HepG2 (cell line): ENCODE results near the gene FCAMR.

Experiments used
- BRCA1 ChIP-seq: sonication (generic); formaldehyde crosslinking; IDR thresholded peaks from 2 replicates; pipeline ENCODE4 v1.4.0; 2020; ENCODE audit warnings: missing genetic modification reagents
- CHCHD3 ChIP-seq: sonication (generic); formaldehyde crosslinking; IDR thresholded peaks from 2 replicates; pipeline ENCODE4 v1.8.0; 2022; ENCODE audit warnings: mild to moderate bottlenecking, missing genetic modification reagents, moderate library complexity
- NFE2L2 ChIP-seq: fragments of 150-350 bp; IDR thresholded peaks from 2 replicates; pipeline ENCODE4 v1.6.1; 2014; ENCODE audit warnings: low read length
- POLR2AphosphoS2 ChIP-seq: IDR thresholded peaks from 2 replicates; pipeline ENCODE4 v1.6.1; 2011; ENCODE audit warnings: low read depth, low read length, improper control_type of control experiment
- SIN3B ChIP-seq: fragments of 150-350 bp; IDR thresholded peaks from 2 replicates; pipeline ENCODE4 v1.6.1; 2014; ENCODE audit warnings: low read length
- ZNF335 ChIP-seq: sonication (generic); formaldehyde crosslinking; IDR thresholded peaks from 2 replicates; pipeline ENCODE4 v1.4.0; 2020; ENCODE audit warnings: missing genetic modification reagents
- ZNF510 ChIP-seq: sonication (generic); formaldehyde crosslinking; IDR thresholded peaks from 2 replicates; pipeline ENCODE4 v1.4.0; 2020; ENCODE audit warnings: low read depth, mild to moderate bottlenecking, missing genetic modification reagents
- ZNF569 ChIP-seq: sonication (generic); formaldehyde crosslinking; IDR thresholded peaks from 2 replicates; pipeline ENCODE4 v1.5.0; 2020; ENCODE audit warnings: mild to moderate bottlenecking, missing genetic modification reagents, moderate library complexity, borderline replicate concordance
- TF ChIP-seq, protein P1 (sequence below): sonication (generic); formaldehyde crosslinking; IDR thresholded peaks from 2 replicates; pipeline ENCODE4 v1.8.1; 2023; ENCODE audit warnings: missing genetic modification reagents, inconsistent platforms, borderline replicate concordance
- TF ChIP-seq, protein P2 (sequence below): sonication (generic); formaldehyde crosslinking; IDR thresholded peaks from 2 replicates; pipeline ENCODE4 v1.5.0; 2020; ENCODE audit warnings: mild to moderate bottlenecking, missing genetic modification reagents, moderate library complexity
- TF ChIP-seq, protein P3 (sequence below), 2 experiments: sonication (generic) in 1 of 2; formaldehyde crosslinking in 1 of 2; IDR thresholded peaks; 2 replicates each; pipeline versions ENCODE4 v1.6.1 to v1.9.0; 2014 to 2022; ENCODE audit warnings: antibody characterized with exemption in 1 of 2, borderline replicate concordance in 1 of 2, inconsistent platforms in 1 of 2, low read depth in 1 of 2, missing genetic modification reagents in 1 of 2

DNA sequence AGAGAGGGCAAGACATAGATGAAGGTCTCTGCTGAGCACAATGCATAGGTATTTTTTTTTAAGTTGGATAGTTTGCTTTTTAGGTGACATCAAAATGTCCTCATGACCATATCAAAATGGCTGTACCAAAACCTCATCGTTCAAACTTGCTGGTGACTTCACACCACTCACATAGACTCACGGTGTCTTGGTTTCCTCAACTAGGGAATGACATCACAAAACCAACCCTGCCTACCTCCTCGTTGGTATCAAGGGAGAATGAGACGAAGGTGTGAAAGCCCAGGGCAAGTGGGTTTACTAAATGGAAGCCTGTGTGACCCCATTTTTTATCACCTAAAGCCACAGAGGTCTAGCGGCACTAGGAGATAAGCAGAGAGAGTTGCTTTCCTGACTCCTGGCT lies 25.6 kb downstream of the FCAMR start:
- TF ChIP-seq ZNF510: no peak
- no peak for TF ChIP-seq ZNF569 (CRISPR knock-in tag)
- no peak for TF ChIP-seq BRCA1 (CRISPR knock-in tag)
- TF ChIP-seq, protein P1, sequence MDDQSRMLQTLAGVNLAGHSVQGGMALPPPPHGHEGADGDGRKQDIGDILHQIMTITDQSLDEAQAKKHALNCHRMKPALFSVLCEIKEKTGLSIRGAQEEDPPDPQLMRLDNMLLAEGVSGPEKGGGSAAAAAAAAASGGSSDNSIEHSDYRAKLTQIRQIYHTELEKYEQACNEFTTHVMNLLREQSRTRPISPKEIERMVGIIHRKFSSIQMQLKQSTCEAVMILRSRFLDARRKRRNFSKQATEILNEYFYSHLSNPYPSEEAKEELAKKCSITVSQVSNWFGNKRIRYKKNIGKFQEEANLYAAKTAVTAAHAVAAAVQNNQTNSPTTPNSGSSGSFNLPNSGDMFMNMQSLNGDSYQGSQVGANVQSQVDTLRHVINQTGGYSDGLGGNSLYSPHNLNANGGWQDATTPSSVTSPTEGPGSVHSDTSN (CRISPR knock-in tag): no peak
- no peak for TF ChIP-seq NFE2L2
- TF ChIP-seq, protein P2, sequence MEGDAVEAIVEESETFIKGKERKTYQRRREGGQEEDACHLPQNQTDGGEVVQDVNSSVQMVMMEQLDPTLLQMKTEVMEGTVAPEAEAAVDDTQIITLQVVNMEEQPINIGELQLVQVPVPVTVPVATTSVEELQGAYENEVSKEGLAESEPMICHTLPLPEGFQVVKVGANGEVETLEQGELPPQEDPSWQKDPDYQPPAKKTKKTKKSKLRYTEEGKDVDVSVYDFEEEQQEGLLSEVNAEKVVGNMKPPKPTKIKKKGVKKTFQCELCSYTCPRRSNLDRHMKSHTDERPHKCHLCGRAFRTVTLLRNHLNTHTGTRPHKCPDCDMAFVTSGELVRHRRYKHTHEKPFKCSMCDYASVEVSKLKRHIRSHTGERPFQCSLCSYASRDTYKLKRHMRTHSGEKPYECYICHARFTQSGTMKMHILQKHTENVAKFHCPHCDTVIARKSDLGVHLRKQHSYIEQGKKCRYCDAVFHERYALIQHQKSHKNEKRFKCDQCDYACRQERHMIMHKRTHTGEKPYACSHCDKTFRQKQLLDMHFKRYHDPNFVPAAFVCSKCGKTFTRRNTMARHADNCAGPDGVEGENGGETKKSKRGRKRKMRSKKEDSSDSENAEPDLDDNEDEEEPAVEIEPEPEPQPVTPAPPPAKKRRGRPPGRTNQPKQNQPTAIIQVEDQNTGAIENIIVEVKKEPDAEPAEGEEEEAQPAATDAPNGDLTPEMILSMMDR (CRISPR knock-in tag): no peak
- TF ChIP-seq, protein P3, sequence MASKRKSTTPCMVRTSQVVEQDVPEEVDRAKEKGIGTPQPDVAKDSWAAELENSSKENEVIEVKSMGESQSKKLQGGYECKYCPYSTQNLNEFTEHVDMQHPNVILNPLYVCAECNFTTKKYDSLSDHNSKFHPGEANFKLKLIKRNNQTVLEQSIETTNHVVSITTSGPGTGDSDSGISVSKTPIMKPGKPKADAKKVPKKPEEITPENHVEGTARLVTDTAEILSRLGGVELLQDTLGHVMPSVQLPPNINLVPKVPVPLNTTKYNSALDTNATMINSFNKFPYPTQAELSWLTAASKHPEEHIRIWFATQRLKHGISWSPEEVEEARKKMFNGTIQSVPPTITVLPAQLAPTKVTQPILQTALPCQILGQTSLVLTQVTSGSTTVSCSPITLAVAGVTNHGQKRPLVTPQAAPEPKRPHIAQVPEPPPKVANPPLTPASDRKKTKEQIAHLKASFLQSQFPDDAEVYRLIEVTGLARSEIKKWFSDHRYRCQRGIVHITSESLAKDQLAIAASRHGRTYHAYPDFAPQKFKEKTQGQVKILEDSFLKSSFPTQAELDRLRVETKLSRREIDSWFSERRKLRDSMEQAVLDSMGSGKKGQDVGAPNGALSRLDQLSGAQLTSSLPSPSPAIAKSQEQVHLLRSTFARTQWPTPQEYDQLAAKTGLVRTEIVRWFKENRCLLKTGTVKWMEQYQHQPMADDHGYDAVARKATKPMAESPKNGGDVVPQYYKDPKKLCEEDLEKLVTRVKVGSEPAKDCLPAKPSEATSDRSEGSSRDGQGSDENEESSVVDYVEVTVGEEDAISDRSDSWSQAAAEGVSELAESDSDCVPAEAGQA (IDR thresholded peaks at IDR 0.05; ENCODE audit: low read depth): no peak
- TF ChIP-seq, protein P3 (CRISPR knock-in tag; IDR thresholded peaks at IDR 0.05; ENCODE audit: borderline replicate concordance): no peak
- TF ChIP-seq CHCHD3: no peak
- TF ChIP-seq SIN3B: no peak
- TF ChIP-seq ZNF335: no peak
- TF ChIP-seq POLR2AphosphoS2: no peak
